ENCODE results near the gene ATG4D.

Gene ATG4D

GRCh38 chr19:10546817-10547216, 3.1 kb downstream of the ATG4D start:
- Histone ChIP-seq H3K9me3 (ENCODE audit: insufficient read depth, low read length) (no peaks in the 10 kb centered on the region), H3K4me3 (ENCODE audit: insufficient read depth, low read length, poor library complexity, severe bottlenecking) (no peak overlapping the region), H3K36me3 (ENCODE audit: low read length) (no peaks in the 10 kb centered on the region), H4K20me1 (ENCODE audit: low read depth, low read length) (no peaks in the 10 kb centered on the region), H3K9me2 (replicated peaks; ENCODE audit: insufficient read depth, low read length) (no peaks in the 10 kb centered on the region), H3F3A (ENCODE audit: insufficient read depth) (peaks cover 10% of the 10 kb centered on the region), H2AFZ (ENCODE audit: low read depth, low read length, severe bottlenecking) (no peak overlapping the region), H3K27me3 (ENCODE audit: low read length) (no peaks in the 10 kb centered on the region), H3K4me2 (ENCODE audit: low read depth, low read length, poor library complexity, severe bottlenecking) (no peak overlapping the region), H3K79me2 (ENCODE audit: insufficient read depth, low read length) (peaks cover 7% of the 10 kb centered on the region; the same call in 1 of the 2 replicates), H3K9ac (ENCODE audit: low read length) (no peak overlapping the region), H3K27ac (ENCODE audit: low read depth, low read length) (no peak overlapping the region)
- TF ChIP-seq CTCF (IDR thresholded peaks at IDR 0.05; ENCODE audit: insufficient read depth, low read length, poor library complexity, severe bottlenecking) (no peak), EZH2phosphoT487 (conservative IDR thresholded peaks at IDR 0.05; ENCODE audit: low read length) (no peak)

GRCh38 chr19:10548746-10549276, 5.1 kb downstream of the ATG4D start:
- no peak overlapping the region for H3K4me2 ChIP-seq (ENCODE audit: low read depth, low read length, poor library complexity, severe bottlenecking)
- H3F3A ChIP-seq (ENCODE audit: insufficient read depth) = peaks cover 14% of the 10 kb centered on the region
- no peak for TF ChIP-seq EZH2phosphoT487 (conservative IDR thresholded peaks at IDR 0.05; ENCODE audit: low read length)
- no peak for TF ChIP-seq CTCF (IDR thresholded peaks at IDR 0.05; ENCODE audit: insufficient read depth, low read length, poor library complexity, severe bottlenecking)

GRCh38 chr19:10549733-10550132, 6.0 kb downstream of the ATG4D start:
- Histone ChIP-seq H3K27me3 (ENCODE audit: low read length) (no peaks in the 10 kb centered on the region), H3K27ac (ENCODE audit: low read depth, low read length) (no peak overlapping the region), H3K4me3 (ENCODE audit: insufficient read depth, low read length, poor library complexity, severe bottlenecking) (no peak overlapping the region), H3K9ac (ENCODE audit: low read length) (no peak overlapping the region), H3K36me3 (ENCODE audit: low read length) (peaks cover 3% of the 10 kb centered on the region; the same call in 1 of the 2 replicates), H3F3A (ENCODE audit: insufficient read depth) (peaks cover 24% of the 10 kb centered on the region), H3K9me3 (ENCODE audit: insufficient read depth, low read length) (no peaks in the 10 kb centered on the region), H3K79me2 (ENCODE audit: insufficient read depth, low read length) (no peaks in the 10 kb centered on the region), H3K9me2 (replicated peaks; ENCODE audit: insufficient read depth, low read length) (no peaks in the 10 kb centered on the region), H3K4me2 (ENCODE audit: low read depth, low read length, poor library complexity, severe bottlenecking) (no peak overlapping the region), H4K20me1 (ENCODE audit: low read depth, low read length) (no peaks in the 10 kb centered on the region; the same call in 1 of the 2 replicates), H2AFZ (ENCODE audit: low read depth, low read length, severe bottlenecking) (no peak overlapping the region)
- TF ChIP-seq EZH2phosphoT487 (conservative IDR thresholded peaks at IDR 0.05; ENCODE audit: low read length) = no peak
- no peak for TF ChIP-seq CTCF (IDR thresholded peaks at IDR 0.05; ENCODE audit: insufficient read depth, low read length, poor library complexity, severe bottlenecking)

More at GRCh38 chr19:10548746-10549276, 5.1 kb downstream of the ATG4D start:
- Histone ChIP-seq H3K9me2 (replicated peaks; ENCODE audit: insufficient read depth, low read length) (no peaks in the 10 kb centered on the region), H2AFZ (ENCODE audit: low read depth, low read length, severe bottlenecking) (no peak overlapping the region), H3K27ac (ENCODE audit: low read depth, low read length) (no peak overlapping the region), H3K9ac (ENCODE audit: low read length) (no peak overlapping the region), H4K20me1 (ENCODE audit: low read depth, low read length) (no peaks in the 10 kb centered on the region; the same call in 1 of the 2 replicates), H3K9me3 (ENCODE audit: insufficient read depth, low read length) (no peaks in the 10 kb centered on the region), H3K79me2 (ENCODE audit: insufficient read depth, low read length) (peaks cover 7% of the 10 kb centered on the region; the same call in 1 of the 2 replicates), H3K4me3 (ENCODE audit: insufficient read depth, low read length, poor library complexity, severe bottlenecking) (no peak overlapping the region), H3K36me3 (ENCODE audit: low read length) (peaks cover 3% of the 10 kb centered on the region; the same call in 1 of the 2 replicates), H3K27me3 (ENCODE audit: low read length) (no peaks in the 10 kb centered on the region)
